Transverse colon (tissue), 4 donors: ENCODE measurements around the gene HPCAL1.

Source experiments
- POLR2AphosphoS5 ChIP-seq, 3 donors: sonication (generic); formaldehyde crosslinking; IDR thresholded peaks; one replicate each; pipeline ENCODE4 v1.6.1; 2016; ENCODE audit warnings: antibody characterized with exemption in 3 of 3
- TF ChIP-seq, protein P1 (sequence below), 5 experiments: fragments of 200-600 bp in 3 of 5; fragments of 450-650 bp in 2 of 5; sonication (generic) in 3 of 5; IDR thresholded peaks; 1 replicate in 2 of 5; 2 replicates in 3 of 5; pipeline ENCODE4 v1.5.1; 2016 to 2017; ENCODE audit warnings: antibody characterized with exemption in 5 of 5, inconsistent platforms in 3 of 5, mild to moderate bottlenecking in 2 of 5, moderate library complexity in 1 of 5

DNA sequence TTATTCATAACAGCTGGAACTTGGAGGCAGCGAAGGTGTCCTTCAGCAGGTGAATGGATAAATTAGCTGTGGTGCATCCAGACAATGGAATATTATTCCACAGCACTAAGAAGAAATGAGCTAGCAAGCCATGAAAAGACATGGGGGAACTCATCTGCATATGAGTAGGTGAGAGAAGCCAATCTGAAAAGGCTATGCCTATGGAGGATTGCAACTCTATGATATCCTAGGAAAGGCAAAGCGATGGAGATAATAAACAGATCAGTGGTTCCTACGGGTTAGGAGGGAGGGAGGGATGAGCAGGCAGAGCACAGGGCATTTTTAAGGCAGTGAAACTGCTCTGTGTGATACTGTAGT is 79.3 kb downstream of the HPCAL1 start:
- TF ChIP-seq POLR2AphosphoS5 (IDR thresholded peaks at IDR 0.05), result no peak
- TF ChIP-seq, protein P1, sequence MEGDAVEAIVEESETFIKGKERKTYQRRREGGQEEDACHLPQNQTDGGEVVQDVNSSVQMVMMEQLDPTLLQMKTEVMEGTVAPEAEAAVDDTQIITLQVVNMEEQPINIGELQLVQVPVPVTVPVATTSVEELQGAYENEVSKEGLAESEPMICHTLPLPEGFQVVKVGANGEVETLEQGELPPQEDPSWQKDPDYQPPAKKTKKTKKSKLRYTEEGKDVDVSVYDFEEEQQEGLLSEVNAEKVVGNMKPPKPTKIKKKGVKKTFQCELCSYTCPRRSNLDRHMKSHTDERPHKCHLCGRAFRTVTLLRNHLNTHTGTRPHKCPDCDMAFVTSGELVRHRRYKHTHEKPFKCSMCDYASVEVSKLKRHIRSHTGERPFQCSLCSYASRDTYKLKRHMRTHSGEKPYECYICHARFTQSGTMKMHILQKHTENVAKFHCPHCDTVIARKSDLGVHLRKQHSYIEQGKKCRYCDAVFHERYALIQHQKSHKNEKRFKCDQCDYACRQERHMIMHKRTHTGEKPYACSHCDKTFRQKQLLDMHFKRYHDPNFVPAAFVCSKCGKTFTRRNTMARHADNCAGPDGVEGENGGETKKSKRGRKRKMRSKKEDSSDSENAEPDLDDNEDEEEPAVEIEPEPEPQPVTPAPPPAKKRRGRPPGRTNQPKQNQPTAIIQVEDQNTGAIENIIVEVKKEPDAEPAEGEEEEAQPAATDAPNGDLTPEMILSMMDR (IDR thresholded peaks at IDR 0.05), result no peak
